ENCODE results near the gene HPS1. TPM values are rescaled to one million over a fixed set of nuclear protein-coding genes. Genes with fewer than 3 reads are reported as not detected.

HPS1 gene
- total and polyA plus RNA-seq, 11 donors = 20.9 to 61.4 (median 38.5) TPM

- peak overlapping the region in 7 of 12 donors; percentile 61 to 85 (median 69) for H3K27ac ChIP-seq
- 97 to 98% (median 97%) methylated on average over 8 of the region's 8 CpGs for WGBS, 4 donors
- DNase-seq = peak in 1 of 5 donors; percentile 12
- no peaks in the 10 kb centered on the region for H3K27me3 ChIP-seq
- no peak for ATAC-seq
- TF ChIP-seq POLR2A (IDR thresholded peaks at IDR 0.05) (no peak), CTCF (IDR thresholded peaks at IDR 0.05) (no peak)
- H3K4me3 ChIP-seq = no peak overlapping the region
- intact Hi-C loops (cut with DNase I) = loop anchor here in 1 of 10 donors (2.0 kb wide), 1 partner anchor 30 kb away; no protein-coding TSS in a partner anchor
- peaks cover 4 to 97% (median 78%) of the 10 kb centered on the region in 9 donors for H3K36me3 ChIP-seq
- peaks cover 0 to 14% (median 2%) of the 10 kb centered on the region in 12 donors for H3K4me1 ChIP-seq
- peaks cover 0 to 12% (median 0%) of the 10 kb centered on the region in 12 donors for H3K9me3 ChIP-seq
Observed at GRCh38 chr10:98430427-98430826, 16.3 kb downstream of the HPS1 start.

GRCh38 chr10:98429320-98430072, 17.2 kb downstream of the HPS1 start:
- Histone ChIP-seq H3K27ac (no peak overlapping the region), H3K9me3 (peaks cover 0 to 12% (median 0%) of the 10 kb centered on the region in 12 donors), H3K4me1 (peaks cover 0 to 14% (median 2%) of the 10 kb centered on the region in 12 donors), H3K4me3 (no peak overlapping the region), H3K36me3 (peaks cover 4 to 97% (median 73%) of the 10 kb centered on the region in 9 donors), H3K27me3 (no peaks in the 10 kb centered on the region)
- intact Hi-C loops (cut with DNase I) = loop anchor here in 2 of 10 donors (2.0 to 10.0 kb wide), 2 partner anchors 31 to 745 kb away; no protein-coding TSS in a partner anchor
- TF ChIP-seq POLR2A (IDR thresholded peaks at IDR 0.05) (no peak), CTCF (IDR thresholded peaks at IDR 0.05) (no peak)
- ATAC-seq (no peak), DNase-seq (peak in 1 of 5 donors; percentile 12)
- WGBS, 4 donors = 93 to 95% (median 95%) methylated on average over 15 to 22 of the region's 22 CpGs

GRCh38 chr10:98427011-98427515, 19.7 kb downstream of the HPS1 start:
- 95 to 96% (median 95%) methylated on average over 6 to 7 of the region's 7 CpGs for WGBS, 4 donors
- no peak for ATAC-seq
- H3K4me1 ChIP-seq = peaks cover 0 to 13% (median 2%) of the 10 kb centered on the region in 12 donors
- no peak overlapping the region for H3K27ac ChIP-seq
- TF ChIP-seq POLR2A (IDR thresholded peaks at IDR 0.05) = no peak
- no peak for TF ChIP-seq CTCF (IDR thresholded peaks at IDR 0.05)
- intact Hi-C loops (cut with DNase I) = loop anchor here in 1 of 10 donors (10.0 kb wide), 1 partner anchor 748 kb away; no protein-coding TSS in a partner anchor
- H3K4me3 ChIP-seq = no peak overlapping the region
- H3K36me3 ChIP-seq = peaks cover 0 to 99% (median 63%) of the 10 kb centered on the region in 9 donors
- peak in 1 of 5 donors; percentile 15 for DNase-seq
- no peaks in the 10 kb centered on the region for H3K27me3 ChIP-seq
- peaks cover 0 to 3% (median 0%) of the 10 kb centered on the region in 12 donors for H3K9me3 ChIP-seq

All from heart left ventricle (tissue), 16 donors.